Occipital lobe (tissue), 2 donors: ENCODE data around the gene PPFIA1. TPM values are rescaled to one million over a fixed set of nuclear protein-coding genes. Genes with fewer than 3 reads are reported as not detected.

Experiments used
- DNase-seq: peaks from one replicate; lab custom pipeline; 2025; lab: John Stamatoyannopoulos, UW
- total RNA-seq: library from RNA; depleted of rRNA; stranded (reverse); fragments of >200 nt; gene quantifications from one replicate; pipeline ENCODE4 v1.2.3, GENCODE V29; 2014

PPFIA1 gene
- total RNA-seq = 34.2 TPM

DNA sequence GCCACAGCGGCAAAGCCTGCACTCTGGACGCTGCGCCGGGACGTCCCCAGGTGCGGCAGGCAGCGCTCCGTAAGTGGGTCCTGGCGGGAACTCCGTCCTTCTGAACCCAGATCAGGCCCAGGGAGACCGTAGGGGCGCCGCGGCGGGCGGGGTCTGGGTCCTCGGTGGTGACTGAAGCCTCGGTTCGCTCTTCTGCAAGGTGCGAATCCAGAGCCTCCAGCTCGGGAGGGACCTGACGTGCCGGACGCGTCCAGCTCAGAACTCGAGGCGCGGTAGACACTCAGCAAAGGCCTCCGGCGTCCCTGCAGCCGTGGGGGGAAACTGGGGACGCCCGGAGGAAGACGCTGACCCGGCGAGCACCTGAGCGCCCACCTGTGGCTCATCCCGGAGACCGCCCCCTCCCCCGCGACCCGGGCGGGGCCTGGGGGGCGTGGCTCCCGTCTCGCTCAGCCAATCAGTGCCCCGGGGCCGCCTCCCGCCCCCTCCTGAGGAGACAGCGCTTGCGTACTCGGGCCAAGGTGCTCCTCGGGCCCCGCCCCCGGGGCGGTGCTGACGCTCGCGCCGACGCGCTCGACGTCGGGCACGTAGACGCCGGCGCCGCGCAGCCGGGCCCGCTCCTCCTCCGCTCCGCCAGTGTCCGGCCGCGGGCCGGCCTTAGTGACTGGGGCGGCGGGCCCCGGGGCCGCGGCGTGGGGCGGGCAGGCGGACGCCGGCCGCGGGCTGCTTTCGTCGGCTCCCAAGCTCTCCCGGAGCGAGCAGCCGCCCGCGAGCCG, at the start of gene PPFIA1:
TSS of gene PPFIA1 (plus strand) at position 587 of the 773 bp plus-strand sequence. CDS start 1,483 bp downstream, outside the sequence.
- DNase-seq = peak; percentile 91

DNA sequence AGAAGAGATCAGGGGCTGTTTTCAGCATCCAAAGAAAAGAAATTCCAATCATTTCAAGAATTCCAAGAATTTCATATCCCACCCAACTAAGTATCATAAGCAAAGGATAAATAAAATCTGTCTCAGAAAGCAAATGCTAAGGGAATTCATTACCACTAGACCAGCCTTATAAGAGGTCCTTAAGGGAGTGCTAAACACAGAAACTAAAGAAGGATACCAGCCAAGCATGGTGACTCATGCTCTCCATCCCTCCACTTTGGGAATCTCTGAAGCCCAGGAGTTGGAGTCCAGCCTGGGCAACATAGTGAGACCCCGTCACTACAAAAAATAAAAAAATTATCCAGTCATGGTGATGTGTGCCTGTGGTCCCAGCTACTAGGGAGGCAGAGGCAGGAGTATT, 49.6 kb upstream of the PPFIA1 start:
- no peak for DNase-seq

DNA sequence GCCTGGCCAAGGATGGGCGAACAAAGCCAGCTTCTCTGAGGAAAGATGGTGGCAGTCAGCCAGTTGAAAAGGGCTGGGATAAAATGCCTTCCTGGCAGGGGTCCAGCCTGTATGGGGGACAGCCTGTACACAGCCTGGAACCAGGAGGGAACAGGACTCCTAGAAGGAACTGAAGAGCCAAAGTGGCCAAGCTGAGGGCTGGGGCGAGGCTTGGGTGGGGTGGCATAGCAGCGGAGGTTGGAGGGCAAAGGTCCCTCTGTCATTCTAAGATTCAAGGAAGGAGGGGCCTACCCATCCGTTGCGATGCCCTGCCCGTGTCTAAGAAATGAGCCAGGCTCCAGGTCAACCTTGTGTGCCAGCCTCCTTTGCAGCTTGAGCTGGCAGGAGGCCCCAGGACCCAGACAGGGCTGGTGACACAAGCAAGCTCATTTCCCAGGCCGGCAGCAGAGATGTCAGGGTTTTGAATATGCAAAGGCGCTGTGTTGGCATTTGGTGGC, 44.8 kb upstream of the PPFIA1 start:
- no peak for DNase-seq

DNA sequence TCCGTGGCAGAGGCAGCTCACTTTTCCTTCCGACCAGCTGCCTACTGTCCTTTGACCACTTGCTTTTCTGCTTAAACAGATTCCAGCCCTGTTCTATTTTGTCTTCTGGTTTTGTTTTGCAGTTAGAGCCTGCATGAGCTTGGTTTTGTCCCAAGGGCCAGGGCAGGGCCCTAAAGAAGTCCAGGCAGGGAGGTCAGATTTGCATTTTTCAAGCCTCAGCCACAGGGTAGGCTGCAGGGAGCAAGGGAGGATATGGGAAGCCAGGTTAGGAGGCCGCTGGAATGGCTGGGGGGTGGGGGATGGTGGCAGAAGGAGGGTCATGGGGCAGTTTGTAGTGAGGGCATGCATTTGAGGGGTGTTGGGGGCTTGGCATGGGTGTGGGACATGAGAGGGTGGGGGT, 44.3 kb upstream of the PPFIA1 start:
- DNase-seq = no peak

DNA sequence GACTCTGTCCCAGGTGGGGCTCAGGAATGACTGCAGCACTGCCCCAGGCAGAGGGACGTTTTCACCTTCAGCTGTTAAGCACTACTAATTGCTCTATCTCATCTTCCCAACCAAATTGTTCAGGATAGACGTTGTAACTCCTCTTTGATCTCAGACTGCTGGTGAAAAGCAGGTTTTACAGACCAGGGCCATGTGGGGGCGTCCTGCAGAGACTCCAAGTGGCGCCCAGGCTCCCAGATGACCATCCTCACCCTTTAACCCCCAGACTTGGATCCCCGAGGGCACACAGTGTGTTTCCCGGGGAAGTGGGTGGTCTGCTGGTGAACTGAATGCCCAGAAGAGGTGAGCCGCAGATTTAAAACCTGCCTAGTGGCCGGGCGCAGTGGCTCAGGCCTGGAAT, 43.5 kb upstream of the PPFIA1 start:
- no peak for DNase-seq

DNA sequence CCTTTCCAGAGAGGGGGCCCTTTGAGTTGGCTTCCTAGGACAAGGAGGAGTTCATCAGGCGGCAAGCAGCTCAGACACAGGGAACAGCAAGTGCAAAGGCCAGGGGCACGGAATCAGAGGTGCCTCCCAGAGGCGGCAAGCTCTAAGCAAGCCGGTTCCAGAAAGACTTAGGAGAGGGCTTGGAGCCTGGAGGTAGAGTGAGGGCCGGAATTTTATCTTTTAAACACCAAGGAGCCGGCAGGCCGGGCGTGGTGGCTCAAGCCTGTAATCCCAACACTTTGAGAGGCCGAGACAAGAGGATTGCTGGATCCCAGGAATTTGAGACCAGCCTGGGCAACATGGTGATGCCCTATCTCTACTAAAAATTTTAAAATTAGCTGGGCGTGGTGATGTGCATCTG, 40.8 kb upstream of the PPFIA1 start:
- DNase-seq = no peak

DNA sequence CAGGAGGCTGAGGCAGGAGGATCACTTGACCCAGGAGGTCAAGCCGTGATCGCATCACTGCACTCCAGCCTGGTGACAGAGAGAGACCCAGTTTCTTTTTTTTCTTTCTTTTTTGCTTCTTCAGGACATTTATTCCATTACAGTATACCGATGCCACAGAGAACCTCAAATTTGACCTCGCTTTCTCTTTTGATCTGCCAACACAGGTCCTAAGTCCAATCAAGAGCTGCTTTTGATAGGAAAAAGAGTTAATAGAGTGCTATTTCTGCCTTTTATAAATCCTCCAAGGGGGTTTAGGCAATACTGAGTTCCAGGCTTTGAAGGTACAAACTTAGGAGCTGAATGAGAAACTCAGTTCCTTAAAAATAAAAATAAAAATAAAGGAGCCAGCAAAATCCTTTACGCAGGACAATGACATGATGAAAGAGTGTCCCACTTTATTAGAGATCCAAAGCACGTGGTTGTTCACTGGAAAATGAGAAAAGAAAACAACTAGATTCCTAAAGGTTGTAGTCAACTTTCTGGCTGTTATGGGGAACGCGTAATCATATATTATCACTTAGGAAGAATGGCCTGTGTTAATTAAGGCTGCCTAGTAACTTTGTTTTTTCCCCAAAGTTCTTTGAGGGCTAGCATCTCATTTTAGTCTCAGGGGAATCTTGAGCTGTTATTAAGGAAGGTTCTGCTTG, 40.2 kb upstream of the PPFIA1 start:
- no peak for DNase-seq

DNA sequence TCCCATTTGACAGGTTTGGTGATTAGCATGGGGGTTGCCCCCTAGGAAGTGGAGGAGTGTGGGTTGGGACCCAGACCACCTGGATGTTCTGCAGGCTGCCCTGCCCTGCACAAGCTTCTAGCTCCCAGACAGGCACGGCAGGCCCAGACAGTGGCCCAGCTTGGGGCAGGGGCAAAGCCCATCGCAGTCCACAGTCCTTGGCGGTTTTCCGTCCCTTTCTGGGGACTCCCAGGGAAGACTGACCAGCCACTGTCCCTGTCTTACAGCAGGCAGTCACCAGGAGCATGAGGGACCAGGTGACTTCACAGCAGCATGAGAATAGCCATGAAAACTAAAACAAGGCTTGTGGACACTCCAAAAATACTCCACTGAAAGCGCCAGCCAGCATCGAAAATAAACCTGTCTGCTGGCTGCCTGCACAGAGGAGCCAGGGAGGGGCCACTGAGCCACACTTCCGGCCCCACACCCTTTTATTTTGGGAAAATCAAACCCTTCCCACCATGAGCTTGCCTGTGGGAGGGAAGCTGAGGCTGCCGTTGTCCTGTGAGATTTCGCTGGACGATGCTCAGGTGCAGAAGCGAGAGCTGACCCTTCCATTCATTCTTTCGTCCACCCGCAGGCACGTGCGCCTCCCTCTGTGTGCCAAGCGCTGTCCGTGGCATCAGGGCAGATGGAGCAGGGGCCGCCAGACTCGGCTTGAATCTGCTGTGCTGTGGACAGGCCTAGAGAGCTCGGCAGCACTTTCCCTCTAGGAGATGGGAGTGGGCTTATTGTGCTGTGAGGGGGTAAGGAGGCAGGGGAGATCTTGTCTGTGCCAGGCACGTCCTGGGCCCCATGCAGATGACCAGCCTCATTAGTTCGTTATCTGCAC, 39.4 kb upstream of the PPFIA1 start:
- DNase-seq = no peak

DNA sequence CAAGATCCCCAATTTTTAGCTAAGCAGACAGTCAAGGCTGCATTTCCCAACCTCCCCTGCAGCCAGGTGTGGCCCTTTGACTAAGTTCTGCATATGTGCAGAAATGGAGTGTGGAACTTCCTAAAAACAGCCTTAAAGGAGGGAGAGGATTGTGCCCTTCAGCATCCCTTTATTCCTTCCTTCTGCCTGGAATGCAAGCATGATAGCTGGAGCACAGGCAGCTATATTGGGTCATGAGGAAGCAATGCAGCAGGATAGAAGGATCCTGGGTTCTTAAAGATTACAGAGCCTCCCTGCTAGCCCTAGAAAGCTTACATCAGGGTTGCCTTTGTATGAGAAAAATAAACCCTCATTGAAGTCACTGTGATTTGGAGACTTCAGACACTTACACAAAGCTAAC, 37.5 kb upstream of the PPFIA1 start:
- no peak for DNase-seq

DNA sequence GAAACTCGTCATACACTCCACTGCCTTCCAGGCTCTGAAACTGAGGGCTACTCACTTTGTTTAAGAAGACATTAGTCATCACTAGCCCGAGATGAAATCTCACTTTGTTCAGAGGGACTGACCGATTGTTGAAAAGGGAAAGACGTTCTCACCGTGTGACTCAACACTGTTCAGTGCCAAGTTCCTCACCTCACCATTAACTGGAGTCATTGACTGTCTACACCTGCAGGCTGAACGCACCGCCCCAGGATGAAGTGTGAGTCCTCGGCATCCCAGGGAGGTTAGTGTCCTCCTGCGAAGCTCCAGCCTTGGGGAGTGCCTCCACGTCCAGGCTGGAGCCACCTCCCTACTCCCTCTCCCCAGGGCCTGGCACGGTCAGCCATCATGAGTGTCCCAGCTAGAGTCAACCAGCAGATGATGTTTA, 37.0 kb upstream of the PPFIA1 start:
- no peak for DNase-seq

DNA sequence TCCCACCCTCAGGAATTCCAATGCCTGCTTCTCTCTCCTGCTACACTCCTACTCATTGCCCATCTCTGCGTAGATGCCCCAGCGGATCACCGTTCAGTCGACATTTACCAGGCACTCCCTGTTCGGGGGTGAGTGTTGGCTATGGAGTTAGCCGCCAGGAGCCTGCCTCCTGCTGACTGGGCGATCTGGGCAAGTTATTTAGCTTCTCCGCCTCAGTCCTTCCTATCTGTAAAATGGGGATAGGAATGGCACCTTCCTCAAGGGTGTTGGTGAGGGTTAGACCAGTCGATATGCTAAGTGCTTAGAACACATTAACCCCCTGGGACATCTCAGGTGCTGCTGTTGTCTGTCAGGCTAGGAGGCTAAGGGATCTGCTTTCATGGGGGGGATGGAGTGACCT, 36.5 kb upstream of the PPFIA1 start:
- DNase-seq = no peak

DNA sequence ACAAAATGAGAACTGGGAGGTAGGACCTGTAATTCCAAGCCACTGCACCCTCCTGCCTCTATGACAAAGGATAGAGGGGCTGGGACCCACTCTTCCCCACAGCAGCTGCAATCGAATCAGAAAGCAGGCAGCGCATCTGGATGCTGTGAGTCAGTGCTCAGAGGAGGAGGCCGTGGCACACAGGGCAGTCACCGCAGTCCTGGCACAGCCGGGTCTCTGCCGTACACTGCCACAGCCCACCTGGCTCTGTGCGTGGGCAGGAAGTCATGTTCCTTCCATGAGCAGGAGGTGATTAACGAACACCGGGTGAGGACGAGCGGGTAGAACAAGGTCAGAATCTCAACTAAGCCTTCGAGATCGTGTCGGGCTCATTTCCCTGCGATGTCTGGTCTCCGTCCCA, 30.2 kb upstream of the PPFIA1 start:
- no peak for DNase-seq

DNA sequence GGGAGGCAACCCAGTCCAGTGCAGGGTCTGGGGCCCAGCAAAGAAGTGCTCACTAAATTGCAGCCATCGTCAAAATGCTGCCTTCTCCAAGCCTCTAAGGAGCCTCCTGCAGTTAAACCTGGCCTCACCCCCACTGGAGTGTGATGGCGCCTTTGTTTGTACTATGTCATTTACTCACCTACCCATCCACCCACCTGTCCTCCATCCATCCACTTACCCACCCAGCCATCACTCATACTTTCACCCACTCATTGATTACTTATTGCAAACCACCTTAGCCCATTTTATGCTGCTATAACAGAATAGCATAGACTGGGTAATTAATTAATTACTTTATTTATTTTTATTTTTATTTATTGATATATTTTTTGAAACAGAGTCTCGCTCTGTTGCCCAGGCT, 28.8 kb upstream of the PPFIA1 start:
- no peak for DNase-seq

DNA sequence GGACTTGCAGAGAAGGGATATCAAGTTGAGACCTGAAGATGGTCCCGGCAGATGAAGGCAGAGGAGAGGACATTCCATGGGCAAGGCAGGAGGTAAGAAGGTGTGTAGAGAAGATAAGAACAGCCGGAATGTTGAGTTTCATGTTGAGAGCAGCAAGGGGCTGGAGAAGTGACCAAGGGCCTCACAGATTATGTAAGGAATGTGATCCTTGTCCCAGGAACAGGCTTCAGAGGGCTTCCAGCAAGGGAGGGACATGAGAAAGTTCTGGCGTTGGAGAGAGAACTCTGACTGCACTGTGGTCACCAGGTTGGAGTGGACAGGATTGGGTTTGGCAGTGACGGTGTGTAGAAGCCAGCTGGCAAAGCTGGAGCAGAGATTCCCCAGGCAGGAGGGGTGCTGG, 27.6 kb upstream of the PPFIA1 start:
- no peak for DNase-seq

DNA sequence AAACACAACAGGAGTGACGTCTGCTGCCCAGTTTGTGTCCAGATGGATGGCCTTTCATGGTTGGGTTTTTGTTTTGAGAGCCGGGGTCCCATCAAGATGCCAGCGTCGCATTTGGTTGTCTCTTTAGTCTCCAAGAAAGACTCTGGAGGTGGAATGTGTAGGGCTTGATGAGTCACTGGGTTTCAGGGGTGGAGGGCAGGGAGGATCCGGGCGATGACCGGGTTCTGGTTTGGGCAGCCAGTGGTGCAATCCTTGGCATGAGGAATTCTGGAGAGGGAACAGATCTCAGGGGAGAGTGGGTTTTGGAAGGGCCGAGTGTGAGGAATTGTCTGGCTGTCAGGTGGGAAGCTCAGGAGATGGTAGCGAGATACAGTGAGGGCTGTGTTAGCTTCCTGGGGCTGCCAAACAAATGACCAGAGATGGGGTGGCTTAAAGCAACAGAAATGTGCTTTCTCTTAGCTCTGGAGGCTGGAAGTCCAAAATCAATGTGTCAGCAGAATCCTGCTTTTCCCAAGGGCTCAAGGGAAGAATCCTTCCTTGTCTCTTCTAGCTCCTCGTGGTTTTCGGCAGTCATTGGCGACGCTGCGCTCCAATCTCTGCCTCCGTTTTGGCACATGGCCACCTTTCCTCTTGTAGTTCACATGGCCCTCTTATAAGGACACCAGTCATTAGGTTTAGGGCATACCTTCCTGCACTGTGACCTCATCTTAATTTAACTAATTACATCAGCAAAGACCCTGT, 26.4 kb upstream of the PPFIA1 start:
- DNase-seq = no peak

DNA sequence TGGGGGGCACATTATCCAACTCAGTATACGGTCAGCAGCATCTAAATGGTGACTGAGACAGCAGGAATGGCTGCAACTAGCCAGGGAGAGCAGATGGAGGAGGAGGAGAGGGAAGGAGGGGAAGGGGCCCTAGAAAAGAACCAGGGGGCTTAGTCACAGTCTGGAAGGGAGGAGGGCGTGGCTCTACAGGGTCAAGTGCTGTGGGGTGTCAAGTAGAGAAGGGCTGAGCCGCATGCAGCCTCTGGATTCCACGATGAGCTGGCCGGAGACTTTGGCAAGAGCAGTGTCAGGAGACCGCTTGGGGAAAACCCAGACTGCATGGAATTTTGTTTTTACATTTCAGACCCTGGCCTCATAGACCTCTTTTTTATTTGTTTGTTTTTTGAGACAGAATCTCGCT, 25.8 kb upstream of the PPFIA1 start:
- DNase-seq = no peak

DNA sequence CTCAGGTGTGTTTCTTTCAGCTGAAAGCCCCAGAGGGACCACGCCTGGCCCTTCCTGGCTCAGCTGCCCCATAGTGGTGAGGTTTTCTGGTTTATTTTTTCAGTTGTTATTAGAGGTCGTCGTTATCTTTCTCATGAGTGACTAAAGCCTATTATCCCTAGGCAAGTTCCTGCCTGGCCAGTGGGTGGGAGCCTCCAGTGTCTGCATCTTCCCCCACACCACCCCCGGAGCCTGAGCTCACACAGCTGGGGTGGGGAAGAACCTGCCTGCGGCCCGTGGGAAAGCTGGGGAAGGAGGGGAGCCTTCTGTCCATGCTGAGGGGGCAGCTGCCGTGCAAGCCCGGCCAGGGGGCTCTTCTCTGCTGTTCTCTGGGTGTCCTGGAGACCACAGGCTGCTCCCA, 24.3 kb upstream of the PPFIA1 start:
- no peak for DNase-seq

DNA sequence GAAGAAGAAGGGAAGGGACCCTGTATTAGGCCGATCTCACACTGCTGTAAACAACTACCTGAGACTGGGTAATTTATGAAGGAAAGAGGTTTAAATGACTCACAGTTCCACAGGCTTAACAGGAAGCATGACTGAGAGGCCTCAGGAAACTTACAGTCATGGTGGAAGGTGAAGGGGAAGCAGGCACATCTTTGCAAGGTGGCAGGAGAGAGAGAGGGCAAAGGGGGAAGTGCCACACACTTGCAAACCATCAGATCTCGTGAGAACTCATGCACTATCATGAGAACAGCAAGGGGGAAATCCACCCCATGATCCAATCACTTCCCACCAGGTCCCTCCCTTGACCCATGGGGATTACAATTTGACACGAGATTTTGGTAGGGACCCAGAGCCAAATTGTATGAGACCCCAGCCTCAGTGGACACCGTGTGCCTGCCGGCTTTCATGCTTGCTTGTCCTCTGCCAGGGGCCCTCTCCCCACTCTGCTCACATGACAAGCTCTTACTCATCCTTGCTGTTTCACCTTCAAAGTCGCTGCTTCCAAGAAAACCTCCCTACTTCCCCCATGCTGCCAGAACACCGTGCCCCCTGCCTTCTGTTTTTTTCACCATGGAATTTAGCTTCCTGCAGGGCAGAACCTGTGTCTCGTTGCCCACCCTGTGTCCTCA, 23.3 kb upstream of the PPFIA1 start:
- no peak for DNase-seq

DNA sequence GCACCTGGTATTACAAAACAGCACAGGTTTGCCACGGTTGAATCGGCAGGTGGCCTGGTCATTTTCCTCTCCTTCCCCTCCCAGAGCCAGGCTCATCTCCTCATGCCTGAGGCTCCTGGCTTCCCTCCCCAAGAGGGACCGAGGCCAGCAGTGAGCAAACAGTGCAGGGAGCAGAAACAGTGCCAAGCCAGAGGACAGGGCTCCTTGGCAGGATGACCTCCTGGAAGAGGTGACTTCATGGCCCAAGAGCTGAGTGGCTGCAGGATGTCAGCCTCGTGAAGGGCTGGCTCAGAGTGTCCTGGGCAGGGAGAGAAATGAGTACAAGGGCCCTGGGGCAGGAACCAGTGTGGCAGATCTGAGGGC, 22.8 kb upstream of the PPFIA1 start:
- no peak for DNase-seq

DNA sequence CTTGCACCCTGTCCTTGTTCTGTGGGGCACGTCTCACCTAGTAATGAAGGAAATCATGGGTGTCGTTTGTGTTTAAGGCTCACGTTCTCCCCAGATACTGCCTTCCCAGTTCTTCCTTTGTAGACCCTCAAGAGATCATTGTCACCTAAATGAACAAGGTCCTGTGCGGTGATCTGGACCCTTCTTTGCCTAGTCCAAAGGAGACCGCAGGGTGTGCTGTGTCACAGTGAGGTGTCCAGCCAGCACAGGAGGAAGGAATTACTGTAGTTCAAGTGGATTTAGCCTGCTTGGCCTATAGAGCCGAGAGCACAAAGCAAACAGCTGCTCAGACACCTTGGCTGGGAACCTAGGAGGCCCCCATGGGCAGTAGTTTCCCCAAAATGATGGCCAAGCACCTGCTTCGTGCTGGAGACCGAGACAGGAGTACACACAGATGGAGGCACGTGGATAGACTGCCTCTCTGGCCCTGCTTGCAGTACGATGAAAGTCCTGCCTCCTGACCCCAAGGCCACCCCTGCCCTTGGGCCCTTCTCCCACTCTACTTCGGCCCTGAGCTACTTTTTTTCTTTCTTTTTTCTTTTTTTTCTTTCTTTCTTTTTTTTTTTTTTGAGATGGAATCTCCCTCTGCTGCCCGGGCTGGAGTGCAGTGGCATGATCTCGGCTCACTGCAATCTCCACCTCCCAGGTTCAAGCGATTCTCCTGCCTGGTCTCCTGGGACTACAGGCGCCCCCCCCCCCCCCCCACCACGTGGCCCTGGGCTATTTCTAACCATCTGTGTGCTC, 19.4 kb upstream of the PPFIA1 start:
- DNase-seq = no peak
